Amniotic stem cell (primary cell): ENCODE data around the gene TEF.

Source experiments
- DNase-seq: peaks from one replicate; lab custom pipeline; 2025; lab: John Stamatoyannopoulos, UW

Gene TEF

GRCh38 chr22:41354979-41355378, 26.8 kb upstream of the TEF start:
- no peak for DNase-seq

- DNase-seq = no peak
Measured at GRCh38 chr22:41355895-41356294, 25.8 kb upstream of the TEF start.

- DNase-seq = no peak
Measured at GRCh38 chr22:41356430-41357028, 25.2 kb upstream of the TEF start.

- DNase-seq = no peak
Measured at GRCh38 chr22:41357191-41357590, 24.6 kb upstream of the TEF start.

GRCh38 chr22:41358927-41359326, 22.8 kb upstream of the TEF start:
- DNase-seq = no peak

- no peak for DNase-seq
Measured at GRCh38 chr22:41359376-41359775, 22.4 kb upstream of the TEF start.

GRCh38 chr22:41360126-41360525, 21.6 kb upstream of the TEF start:
- no peak for DNase-seq

GRCh38 chr22:41361716-41362310, 19.9 kb upstream of the TEF start:
- DNase-seq = no peak

GRCh38 chr22:41362615-41363014, 19.1 kb upstream of the TEF start:
- no peak for DNase-seq

GRCh38 chr22:41364233-41364632, 17.5 kb upstream of the TEF start:
- no peak for DNase-seq

- no peak for DNase-seq
Measured at GRCh38 chr22:41364955-41365354, 16.8 kb upstream of the TEF start.

GRCh38 chr22:41365425-41365824, 16.3 kb upstream of the TEF start:
- no peak for DNase-seq

GRCh38 chr22:41366323-41367029, 15.3 kb upstream of the TEF start:
- no peak for DNase-seq

GRCh38 chr22:41367039-41367679, 14.6 kb upstream of the TEF start:
- peak; percentile 54 for DNase-seq

- DNase-seq = peak; percentile 4
Measured at GRCh38 chr22:41367680-41368542, 13.8 kb upstream of the TEF start.

- no peak for DNase-seq
Measured at GRCh38 chr22:41368543-41369423, 13.0 kb upstream of the TEF start.

GRCh38 chr22:41369424-41369745, 12.4 kb upstream of the TEF start:
- no peak for DNase-seq

- no peak for DNase-seq
Measured at GRCh38 chr22:41369837-41370236, 11.9 kb upstream of the TEF start.

- no peak for DNase-seq
Measured at GRCh38 chr22:41377846-41378245, 3.9 kb upstream of the TEF start.

- DNase-seq = peak; percentile 59
Measured at GRCh38 chr22:41380993-41381328, 781 bp upstream of the TEF start.

- DNase-seq = no peak
Measured at GRCh38 chr22:41382098-41382578, 396 bp downstream of the TEF start.
